ENCODE results near the gene APOH.

The APOH gene

DNA sequence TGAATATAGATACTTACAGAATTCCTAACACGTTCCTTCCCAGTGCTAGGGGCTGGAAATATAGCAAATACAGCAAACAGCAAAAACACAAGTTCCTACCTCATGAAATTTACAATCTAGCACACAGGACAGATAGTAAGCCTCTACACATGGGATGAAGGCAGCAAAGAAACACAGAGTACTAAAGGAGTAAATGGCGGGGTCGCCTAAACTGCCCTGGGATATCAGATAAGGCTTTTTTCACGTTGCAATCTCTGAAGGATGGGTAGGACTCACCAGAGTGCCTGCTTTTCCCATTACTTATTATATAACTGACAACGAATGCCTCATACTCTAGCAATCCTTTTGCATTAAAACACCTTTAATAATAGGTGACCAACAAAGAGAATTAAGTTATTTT is 57.1 kb downstream of the APOH start:
- no peak overlapping the region for H3K4me3 ChIP-seq (ENCODE audit: low read length in 2 of 2)
- no peak overlapping the region for H3K4me2 ChIP-seq (ENCODE audit: insufficient read depth, low read length, poor library complexity, severe bottlenecking)
- H2AFZ ChIP-seq (ENCODE audit: low read length): no peak overlapping the region
- H3K36me3 ChIP-seq (replicated peaks in 1 of 2; ENCODE audit: control insufficient read depth in 2 of 2, insufficient read depth in 2 of 2, low read length in 2 of 2): peaks cover 2 to 75% of the 10 kb centered on the region in 2 donors
- no CpG with 5 or more reads among the region's 5 CpGs for WGBS, 2 donors (ENCODE audit: extremely low coverage in 2 of 2, insufficient read length in 2 of 2, insufficient replicate concordance in 1 of 2)
- no peak overlapping the region for H3K9ac ChIP-seq (ENCODE audit: low read depth, low read length, poor library complexity)
- no peak for DNase-seq (ENCODE audit: low spot score)
- H3K23ac ChIP-seq (ENCODE audit: low read depth, low read length, poor library complexity): no peak overlapping the region
- no peak overlapping the region for H2BK15ac ChIP-seq (ENCODE audit: low read length)
- H4K8ac ChIP-seq (ENCODE audit: low read depth, low read length): no peak overlapping the region
- no peak overlapping the region for H3K14ac ChIP-seq (ENCODE audit: low read length)
- H2BK120ac ChIP-seq (ENCODE audit: low read depth, low read length): no peak overlapping the region
- H3K9me3 ChIP-seq (replicated peaks in 1 of 2; ENCODE audit: control insufficient read depth in 2 of 2, insufficient read depth in 1 of 2, low read depth in 1 of 2, low read length in 2 of 2): peaks cover 0 to 4% of the 10 kb centered on the region in 2 donors
- H4K91ac ChIP-seq (ENCODE audit: low read depth, low read length, poor library complexity): no peak overlapping the region
- no peak overlapping the region for H2AK5ac ChIP-seq (ENCODE audit: low read depth, low read length)
- H2BK5ac ChIP-seq (ENCODE audit: low read length): no peak overlapping the region
- H3K79me1 ChIP-seq (ENCODE audit: low read depth, low read length): no peaks in the 10 kb centered on the region
- H3K4me1 ChIP-seq (ENCODE audit: control insufficient read depth in 2 of 2, insufficient read depth in 1 of 2, low read depth in 1 of 2, low read length in 2 of 2): peaks cover 0 to 4% of the 10 kb centered on the region in 2 donors
- H2BK12ac ChIP-seq (ENCODE audit: low read length): no peak overlapping the region
- no peak overlapping the region for H3K4ac ChIP-seq (ENCODE audit: low read length)
- no peak overlapping the region for H3K27ac ChIP-seq (replicated peaks; ENCODE audit: low read length)
- no peak overlapping the region for H3K18ac ChIP-seq (ENCODE audit: low read length)
- no peaks in the 10 kb centered on the region for H3K27me3 ChIP-seq (ENCODE audit: control insufficient read depth in 3 of 3, insufficient read depth in 3 of 3, low read depth in 1 of 3, low read length in 3 of 3)

DNA sequence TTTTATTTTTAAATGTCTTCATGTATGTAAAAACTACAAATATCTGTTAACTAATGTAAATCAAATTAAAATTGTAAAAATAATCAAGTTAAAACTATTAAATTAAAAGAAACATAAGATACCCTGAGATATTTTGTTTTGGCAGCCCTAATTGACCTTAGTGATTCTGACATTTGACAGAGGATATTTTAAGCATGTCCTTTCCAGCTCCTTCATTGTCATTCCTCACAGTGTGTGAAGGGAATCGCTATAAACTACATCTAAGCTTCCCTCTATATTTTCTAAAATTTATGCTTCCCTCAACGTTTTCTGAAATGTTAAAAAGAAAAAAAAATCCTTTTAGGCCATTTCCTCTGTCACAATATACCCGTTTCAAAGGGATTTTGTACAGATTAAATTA is 57.5 kb downstream of the APOH start:
- Histone ChIP-seq H2AK5ac (ENCODE audit: low read depth, low read length) (no peak overlapping the region), H3K9me3 (replicated peaks in 1 of 2; ENCODE audit: control insufficient read depth in 2 of 2, insufficient read depth in 1 of 2, low read depth in 1 of 2, low read length in 2 of 2) (peaks cover 0 to 4% of the 10 kb centered on the region in 2 donors), H3K27ac (replicated peaks; ENCODE audit: low read length) (no peak overlapping the region), H3K79me1 (ENCODE audit: low read depth, low read length) (no peaks in the 10 kb centered on the region), H3K14ac (ENCODE audit: low read length) (no peak overlapping the region), H3K4me1 (ENCODE audit: control insufficient read depth in 2 of 2, insufficient read depth in 1 of 2, low read depth in 1 of 2, low read length in 2 of 2) (peaks cover 0 to 4% of the 10 kb centered on the region in 2 donors), H4K8ac (ENCODE audit: low read depth, low read length) (no peak overlapping the region), H4K91ac (ENCODE audit: low read depth, low read length, poor library complexity) (no peak overlapping the region), H3K4me2 (ENCODE audit: insufficient read depth, low read length, poor library complexity, severe bottlenecking) (no peak overlapping the region), H3K4ac (ENCODE audit: low read length) (no peak overlapping the region), H3K27me3 (ENCODE audit: control insufficient read depth in 3 of 3, insufficient read depth in 3 of 3, low read depth in 1 of 3, low read length in 3 of 3) (no peaks in the 10 kb centered on the region), H2BK5ac (ENCODE audit: low read length) (no peak overlapping the region), H2AFZ (ENCODE audit: low read length) (no peak overlapping the region), H3K18ac (ENCODE audit: low read length) (no peak overlapping the region), H2BK15ac (ENCODE audit: low read length) (no peak overlapping the region), H2BK120ac (ENCODE audit: low read depth, low read length) (no peak overlapping the region), H3K36me3 (replicated peaks in 1 of 2; ENCODE audit: control insufficient read depth in 2 of 2, insufficient read depth in 2 of 2, low read length in 2 of 2) (peaks cover under 1 to 73% of the 10 kb centered on the region in 2 donors), H3K9ac (ENCODE audit: low read depth, low read length, poor library complexity) (no peak overlapping the region), H3K4me3 (ENCODE audit: low read length in 2 of 2) (no peak overlapping the region), H2BK12ac (ENCODE audit: low read length) (no peak overlapping the region), H3K23ac (ENCODE audit: low read depth, low read length, poor library complexity) (no peak overlapping the region)
- DNase-seq (ENCODE audit: low spot score): no peak
- whole genome bisulfite sequencing, 2 donors (ENCODE audit: extremely low coverage in 2 of 2, insufficient read length in 2 of 2, insufficient replicate concordance in 1 of 2): no CpG with 5 or more reads among the region's 3 CpGs

DNA sequence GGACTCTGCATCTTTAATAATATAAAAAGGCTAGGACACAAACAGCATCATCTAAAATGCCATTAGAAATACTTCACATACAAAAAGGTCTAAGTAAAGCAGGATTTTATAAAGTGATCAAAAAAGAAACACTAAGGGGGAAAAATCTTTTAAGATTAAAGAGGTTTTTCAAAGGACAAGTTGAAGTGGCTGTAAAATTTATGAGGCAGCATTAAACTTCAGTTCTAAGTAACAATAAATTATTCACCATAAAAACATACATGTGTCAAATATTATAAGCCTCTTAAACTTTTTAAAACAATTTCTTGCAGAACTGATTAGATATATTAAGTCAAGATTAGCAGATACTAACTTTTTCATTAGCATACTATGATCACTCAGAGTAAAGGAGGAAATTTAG is 58.0 kb downstream of the APOH start:
- Histone ChIP-seq H3K4me2 (ENCODE audit: insufficient read depth, low read length, poor library complexity, severe bottlenecking) (no peak overlapping the region), H4K91ac (ENCODE audit: low read depth, low read length, poor library complexity) (no peak overlapping the region), H2BK5ac (ENCODE audit: low read length) (no peak overlapping the region), H3K18ac (ENCODE audit: low read length) (no peak overlapping the region), H3K23ac (ENCODE audit: low read depth, low read length, poor library complexity) (no peak overlapping the region), H3K4ac (ENCODE audit: low read length) (no peak overlapping the region), H3K14ac (ENCODE audit: low read length) (no peak overlapping the region), H3K9me3 (replicated peaks in 1 of 2; ENCODE audit: control insufficient read depth in 2 of 2, insufficient read depth in 1 of 2, low read depth in 1 of 2, low read length in 2 of 2) (peaks cover 0 to 4% of the 10 kb centered on the region in 2 donors), H3K79me1 (ENCODE audit: low read depth, low read length) (no peaks in the 10 kb centered on the region), H2BK120ac (ENCODE audit: low read depth, low read length) (no peak overlapping the region), H3K4me3 (ENCODE audit: low read length in 2 of 2) (no peak overlapping the region), H3K4me1 (ENCODE audit: control insufficient read depth in 2 of 2, insufficient read depth in 1 of 2, low read depth in 1 of 2, low read length in 2 of 2) (peaks cover 0 to 4% of the 10 kb centered on the region in 2 donors), H3K27ac (replicated peaks; ENCODE audit: low read length) (no peak overlapping the region), H2BK12ac (ENCODE audit: low read length) (no peak overlapping the region), H4K8ac (ENCODE audit: low read depth, low read length) (no peak overlapping the region), H2AFZ (ENCODE audit: low read length) (no peak overlapping the region), H2AK5ac (ENCODE audit: low read depth, low read length) (no peak overlapping the region), H2BK15ac (ENCODE audit: low read length) (no peak overlapping the region), H3K36me3 (replicated peaks in 1 of 2; ENCODE audit: control insufficient read depth in 2 of 2, insufficient read depth in 2 of 2, low read length in 2 of 2) (peaks cover 0 to 71% of the 10 kb centered on the region in 2 donors), H3K9ac (ENCODE audit: low read depth, low read length, poor library complexity) (no peak overlapping the region), H3K27me3 (ENCODE audit: control insufficient read depth in 3 of 3, insufficient read depth in 3 of 3, low read depth in 1 of 3, low read length in 3 of 3) (no peaks in the 10 kb centered on the region)
- DNase-seq (ENCODE audit: low spot score): no peak

- DNase-seq (ENCODE audit: low spot score): no peak
- Histone ChIP-seq H2AFZ (ENCODE audit: low read length) (no peak overlapping the region), H3K27ac (replicated peaks; ENCODE audit: low read length) (no peak overlapping the region), H3K9me3 (replicated peaks in 1 of 2; ENCODE audit: control insufficient read depth in 2 of 2, insufficient read depth in 1 of 2, low read depth in 1 of 2, low read length in 2 of 2) (peaks cover 0 to 4% of the 10 kb centered on the region in 2 donors), H3K14ac (ENCODE audit: low read length) (no peak overlapping the region), H3K27me3 (ENCODE audit: control insufficient read depth in 3 of 3, insufficient read depth in 3 of 3, low read depth in 1 of 3, low read length in 3 of 3) (no peaks in the 10 kb centered on the region), H2BK120ac (ENCODE audit: low read depth, low read length) (no peak overlapping the region), H3K4me3 (ENCODE audit: low read length in 2 of 2) (no peak overlapping the region), H3K4me2 (ENCODE audit: insufficient read depth, low read length, poor library complexity, severe bottlenecking) (no peak overlapping the region), H4K8ac (ENCODE audit: low read depth, low read length) (no peak overlapping the region), H2BK5ac (ENCODE audit: low read length) (no peak overlapping the region), H3K23ac (ENCODE audit: low read depth, low read length, poor library complexity) (no peak overlapping the region), H3K9ac (ENCODE audit: low read depth, low read length, poor library complexity) (no peak overlapping the region), H3K4ac (ENCODE audit: low read length) (no peak overlapping the region), H2BK12ac (ENCODE audit: low read length) (no peak overlapping the region), H3K18ac (ENCODE audit: low read length) (no peak overlapping the region), H3K36me3 (replicated peaks in 1 of 2; ENCODE audit: control insufficient read depth in 2 of 2, insufficient read depth in 2 of 2, low read length in 2 of 2) (peaks cover 0 to 60% of the 10 kb centered on the region in 2 donors), H4K91ac (ENCODE audit: low read depth, low read length, poor library complexity) (no peak overlapping the region), H3K4me1 (ENCODE audit: control insufficient read depth in 2 of 2, insufficient read depth in 1 of 2, low read depth in 1 of 2, low read length in 2 of 2) (peaks cover 0 to 4% of the 10 kb centered on the region in 2 donors), H3K79me1 (ENCODE audit: low read depth, low read length) (no peaks in the 10 kb centered on the region), H2AK5ac (ENCODE audit: low read depth, low read length) (no peak overlapping the region), H2BK15ac (ENCODE audit: low read length) (no peak overlapping the region)
- WGBS, 2 donors (ENCODE audit: extremely low coverage in 2 of 2, insufficient read length in 2 of 2, insufficient replicate concordance in 1 of 2): no CpG with 5 or more reads among the region's 3 CpGs
Measured at GRCh38 chr17:66169839-66170238, 59.4 kb downstream of the APOH start.
